Measurements from ENCODE around the gene PSAT1.

Gene PSAT1

GRCh38 chr9:78369639-78370219 lies 72.8 kb downstream of the PSAT1 start:
- peak; percentile 47 for DNase-seq

DNA sequence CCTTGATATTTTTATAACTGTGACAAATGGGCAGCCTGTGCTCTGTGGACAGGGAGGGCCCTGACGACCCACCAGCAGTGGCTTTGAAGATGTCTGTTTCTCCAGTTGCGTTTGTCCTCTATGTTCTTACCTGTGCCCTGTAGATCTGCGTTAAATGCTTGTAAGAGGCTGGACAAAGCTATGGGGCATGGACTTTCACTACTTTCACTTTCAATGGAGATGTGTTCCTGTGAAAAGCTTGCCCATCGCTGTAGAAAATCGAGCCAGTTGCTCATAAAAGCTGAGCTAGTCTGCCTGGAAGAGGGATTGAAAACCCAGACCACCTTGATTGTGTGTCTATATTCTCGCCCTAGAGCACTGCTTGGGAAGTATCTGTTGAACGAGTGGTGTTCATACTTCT lies 74.1 kb downstream of the PSAT1 start:
- no peak for DNase-seq

- DNase-seq: no peak
Observed at GRCh38 chr9:78371981-78372380, 75.1 kb downstream of the PSAT1 start.
